ENCODE results near the gene GLRA2. TPM values are rescaled to one million over a fixed set of nuclear protein-coding genes. Genes with fewer than 3 reads are reported as not detected.

The GLRA2 gene
- total and polyA plus RNA-seq, 4 donors = not detected

- no peak overlapping the region for H3K27ac ChIP-seq (ENCODE audit: low read depth in 1 of 2, low read length in 2 of 2)
- WGBS = 60% methylated on average over 1 of the region's 1 CpG
- TF ChIP-seq ZBTB33 (IDR thresholded peaks at IDR 0.05) = no peak
- no peak for TF ChIP-seq FOXA1 (IDR thresholded peaks at IDR 0.05)
- no peak for TF ChIP-seq MAX (IDR thresholded peaks at IDR 0.05)
- TF ChIP-seq NR2F2 (IDR thresholded peaks at IDR 0.05) = no peak
- TF ChIP-seq SP1 (IDR thresholded peaks at IDR 0.05) = no peak
- TF ChIP-seq RAD21 (IDR thresholded peaks at IDR 0.05) = no peak
- TF ChIP-seq CTCF (IDR thresholded peaks at IDR 0.05; ENCODE audit: low read depth, low read length, missing input control) = no peak
- no peak overlapping the region for H3K9ac ChIP-seq (ENCODE audit: low read depth in 1 of 2, low read length in 2 of 2)
- no peaks in the 10 kb centered on the region for H3K9me3 ChIP-seq (ENCODE audit: control insufficient read depth in 4 of 4, low read length in 3 of 4)
- H3K27me3 ChIP-seq (ENCODE audit: control insufficient read depth in 4 of 4, insufficient read depth in 4 of 4, low read length in 3 of 4) = peaks cover 0 to 9% (median 0%) of the 10 kb centered on the region in 4 donors
- H3K4me3 ChIP-seq (ENCODE audit: low read depth in 1 of 3, low read length in 3 of 3) = no peak overlapping the region
- no peaks in the 10 kb centered on the region for H3K4me1 ChIP-seq (ENCODE audit: control insufficient read depth in 4 of 4, insufficient read depth in 4 of 4, low read length in 3 of 4)
- H3K36me3 ChIP-seq (ENCODE audit: control insufficient read depth in 4 of 4, insufficient read depth in 3 of 4, low read depth in 1 of 4, low read length in 3 of 4) = no peaks in the 10 kb centered on the region
- no peak for DNase-seq (ENCODE audit: low spot score)
Measured at GRCh38 chrX:14505648-14506047, 23.7 kb upstream of the GLRA2 start.

- DNase-seq (ENCODE audit: low spot score) = no peak
- no peak for TF ChIP-seq FOXA2 (IDR thresholded peaks at IDR 0.05)
- no peak for TF ChIP-seq RXRA (IDR thresholded peaks at IDR 0.05)
- TF ChIP-seq SP1 (IDR thresholded peaks at IDR 0.05) = no peak
- TF ChIP-seq ATF3 (IDR thresholded peaks at IDR 0.05) = no peak
- TF ChIP-seq GABPA (IDR thresholded peaks at IDR 0.05 in 1 of 2, conservative IDR thresholded peaks at IDR 0.05 in 1 of 2) = no peak
- no peak for TF ChIP-seq FOXA1 (IDR thresholded peaks at IDR 0.05)
- no peak for TF ChIP-seq RAD21 (IDR thresholded peaks at IDR 0.05)
- TF ChIP-seq NR2F2 (IDR thresholded peaks at IDR 0.05) = no peak
- TF ChIP-seq HNF4A (conservative IDR thresholded peaks at IDR 0.05) = no peak
- TF ChIP-seq TAF1 (conservative IDR thresholded peaks at IDR 0.05) = no peak
- TF ChIP-seq YY1 (IDR thresholded peaks at IDR 0.05) = no peak
- TF ChIP-seq REST (IDR thresholded peaks at IDR 0.05) = no peak
- Histone ChIP-seq H3K27ac (ENCODE audit: low read depth in 1 of 2, low read length in 2 of 2) (no peak overlapping the region), H3K4me3 (ENCODE audit: low read depth in 1 of 3, low read length in 3 of 3) (no peak overlapping the region), H3K36me3 (ENCODE audit: control insufficient read depth in 4 of 4, insufficient read depth in 3 of 4, low read depth in 1 of 4, low read length in 3 of 4) (no peaks in the 10 kb centered on the region), H3K9ac (ENCODE audit: low read depth in 1 of 2, low read length in 2 of 2) (no peak overlapping the region), H3K4me1 (ENCODE audit: control insufficient read depth in 4 of 4, insufficient read depth in 4 of 4, low read length in 3 of 4) (no peaks in the 10 kb centered on the region), H3K9me3 (ENCODE audit: control insufficient read depth in 4 of 4, low read length in 3 of 4) (no peaks in the 10 kb centered on the region), H3K27me3 (ENCODE audit: control insufficient read depth in 4 of 4, insufficient read depth in 4 of 4, low read length in 3 of 4) (peaks cover 0 to 9% (median 0%) of the 10 kb centered on the region in 4 donors)
Measured at GRCh38 chrX:14506866-14507265, 22.5 kb upstream of the GLRA2 start.
